HepG2 (cell line): Measurements from ENCODE around the gene C1QL4. TPM values are rescaled to one million over a fixed set of nuclear protein-coding genes. Genes with fewer than 3 reads are reported as not detected.

ENCODE experiments used
- DNMT3B ChIP-seq: conservative IDR thresholded peaks from 2 replicates; pipeline ENCODE4 v1.6.1; 2016; ENCODE audit warnings: missing biosample characterization, control low read depth
- GRHL1 ChIP-seq: sonication (generic); formaldehyde crosslinking; conservative IDR thresholded peaks from 2 replicates; pipeline ENCODE4 v1.8.0; 2022; ENCODE audit warnings: missing genetic modification reagents
- HNRNPH1 ChIP-seq: fragments of 200-400 bp; formaldehyde crosslinking; optimal IDR thresholded peaks from 2 replicates; pipeline ENCODE3; 2017; ENCODE audit warnings: mild to moderate bottlenecking, low read depth, low read length
- MNT ChIP-seq: fragments of 450-650 bp; IDR thresholded peaks from 2 replicates; pipeline ENCODE4 v1.6.1; 2016
- NFIB ChIP-seq: sonication (generic); formaldehyde crosslinking; IDR thresholded peaks from 2 replicates; pipeline ENCODE4 v1.9.0; 2021; ENCODE audit warnings: missing genetic modification reagents, mild to moderate bottlenecking, borderline replicate concordance
- RARG ChIP-seq: sonication (generic); formaldehyde crosslinking; IDR thresholded peaks from 2 replicates; pipeline ENCODE4 v1.4.0; 2020; ENCODE audit warnings: low read depth, mild to moderate bottlenecking, missing genetic modification reagents
- RFX3 ChIP-seq: IDR thresholded peaks from 2 replicates; pipeline ENCODE4 v1.6.1; 2016; ENCODE audit warnings: missing biosample characterization, missing genetic modification reagents
- SALL1 ChIP-seq: sonication (generic); formaldehyde crosslinking; IDR thresholded peaks from 2 replicates; pipeline ENCODE4 v1.8.0; 2022; ENCODE audit warnings: mild to moderate bottlenecking, missing genetic modification reagents
- SMAD9 ChIP-seq: sonication (generic); formaldehyde crosslinking; IDR thresholded peaks from 2 replicates; pipeline ENCODE4 v1.5.1; 2020; ENCODE audit warnings: mild to moderate bottlenecking, missing genetic modification reagents
- STAT6 ChIP-seq: sonication (generic); formaldehyde crosslinking; IDR thresholded peaks from 2 replicates; pipeline ENCODE4 v1.4.0; 2020; ENCODE audit warnings: missing genetic modification reagents, mild to moderate bottlenecking, borderline replicate concordance
- THAP7 ChIP-seq: sonication (generic); formaldehyde crosslinking; IDR thresholded peaks from 2 replicates; pipeline ENCODE4 v1.8.1; 2023; ENCODE audit warnings: mild to moderate bottlenecking, missing genetic modification reagents
- ZBTB8A ChIP-seq: sonication (generic); formaldehyde crosslinking; IDR thresholded peaks from 2 replicates; pipeline ENCODE4 v1.4.0; 2020; ENCODE audit warnings: mild to moderate bottlenecking, low read depth, missing genetic modification reagents, borderline replicate concordance
- ZNF256 ChIP-seq: sonication (generic); formaldehyde crosslinking; conservative IDR thresholded peaks from 2 replicates; pipeline ENCODE4 v1.4.0; 2020; ENCODE audit warnings: missing genetic modification reagents
- ZNF292 ChIP-seq: sonication (generic); formaldehyde crosslinking; IDR thresholded peaks from 2 replicates; pipeline ENCODE4 v1.8.1; 2022; ENCODE audit warnings: mild to moderate bottlenecking, low read depth, missing genetic modification reagents, borderline replicate concordance
- ZNF672 ChIP-seq: sonication (generic); formaldehyde crosslinking; IDR thresholded peaks from 2 replicates; pipeline ENCODE4 v1.8.1; 2022; ENCODE audit warnings: missing genetic modification reagents
- ZNF737 ChIP-seq: sonication (generic); formaldehyde crosslinking; IDR thresholded peaks from 2 replicates; pipeline ENCODE4 v1.5.0; 2020; ENCODE audit warnings: missing genetic modification reagents, mild to moderate bottlenecking, borderline replicate concordance
- ZNF790 ChIP-seq: sonication (generic); formaldehyde crosslinking; IDR thresholded peaks from 2 replicates; pipeline ENCODE4 v1.8.0; 2022; ENCODE audit warnings: missing genetic modification reagents, mild to moderate bottlenecking, borderline replicate concordance
- ZSCAN31 ChIP-seq: sonication (generic); formaldehyde crosslinking; IDR thresholded peaks from 2 replicates; pipeline ENCODE4 v1.5.0; 2020; ENCODE audit warnings: low read depth, mild to moderate bottlenecking, missing genetic modification reagents
- ZXDC ChIP-seq: sonication (generic); formaldehyde crosslinking; IDR thresholded peaks from 2 replicates; pipeline ENCODE4 v1.5.0; 2020; ENCODE audit warnings: mild to moderate bottlenecking, missing genetic modification reagents
- polyA plus RNA-seq, 8 experiments: library from polyadenylated mRNA; depleted of rRNA in 3 of 8; stranded (reverse) in 7 of 8; unstranded in 1 of 8; fragments of >200 nt; fragmentation: Illumina TruSeq in 4 of 8; extraction: Trizol in 4 of 8; gene quantifications; 2 replicates each; pipeline versions ENCODE4 v1.2.1 to v1.2.3, GENCODE V29; 2011 to 2016; ENCODE audit warnings: low read depth in 4 of 8, missing spikeins in 1 of 8, mixed read lengths in 1 of 8; ENCODE audit not compliant: insufficient read depth in 1 of 8
- total RNA-seq, 5 experiments: library from RNA; depleted of rRNA; stranded (reverse); fragments of >200 nt; fragmentation: Illumina TruSeq; extraction: Trizol; gene quantifications; 2 replicates each; pipeline ENCODE4 v1.2.3, GENCODE V29; 2016; ENCODE audit warnings: low read depth in 1 of 5

Gene C1QL4
- total and polyA plus RNA-seq, 2 of the 13 experiments (the other 11 are each of a cell fraction or from before 2014, with no cell fraction given) = 0.03 TPM; not detected in 1

GRCh38 chr12:49347311-49348193 lies 10.6 kb upstream of the C1QL4 start (continued):
- no peak for TF ChIP-seq ZBTB8A
- TF ChIP-seq STAT6 (CRISPR knock-in tag) = peak; percentile 78; the same call in 1 of the 2 replicates
- TF ChIP-seq SALL1 (CRISPR knock-in tag) = peak; percentile 91
- no peak for TF ChIP-seq NFIB
- TF ChIP-seq ZNF256 (CRISPR knock-in tag) = 0 out of 2 replicates have a peak, but pooled peaks have one; percentile 80
- no peak for TF ChIP-seq RARG (CRISPR knock-in tag)
- no peak for TF ChIP-seq SMAD9
- TF ChIP-seq ZNF737 (CRISPR knock-in tag) = no peak
- no peak; the same call in 1 of the 2 replicates for TF ChIP-seq ZXDC (CRISPR knock-in tag)
- no peak for TF ChIP-seq ZNF672
- TF ChIP-seq ZNF292 = peak; percentile 54
- TF ChIP-seq RFX3 = no peak
- no peak for TF ChIP-seq MNT
- TF ChIP-seq ZNF790 (CRISPR knock-in tag) = no peak; the same call in 1 of the 2 replicates
- TF ChIP-seq GRHL1 = no peak
- TF ChIP-seq HNRNPH1 = no peak
- TF ChIP-seq DNMT3B = no peak
- TF ChIP-seq ZSCAN31 (CRISPR knock-in tag) = peak; percentile 41; the same call in 1 of the 2 replicates
- no peak; the same call in 1 of the 2 replicates for TF ChIP-seq THAP7 (CRISPR knock-in tag)
